HG03280 (cell line): ENCODE results near the gene DNASE1L1.
A peak's percentile ranks its signal among the peaks of the same experiment; 100 is the strongest.

Source experiments
- ATAC-seq: cut with Tn5 transposase; IDR thresholded peaks from one replicate; pipeline ENCODE4 v1.9.1; 2021; ENCODE audit warnings: mild to moderate bottlenecking, moderate library complexity; ENCODE audit not compliant: unreplicated experiment

DNASE1L1 gene, protein sequence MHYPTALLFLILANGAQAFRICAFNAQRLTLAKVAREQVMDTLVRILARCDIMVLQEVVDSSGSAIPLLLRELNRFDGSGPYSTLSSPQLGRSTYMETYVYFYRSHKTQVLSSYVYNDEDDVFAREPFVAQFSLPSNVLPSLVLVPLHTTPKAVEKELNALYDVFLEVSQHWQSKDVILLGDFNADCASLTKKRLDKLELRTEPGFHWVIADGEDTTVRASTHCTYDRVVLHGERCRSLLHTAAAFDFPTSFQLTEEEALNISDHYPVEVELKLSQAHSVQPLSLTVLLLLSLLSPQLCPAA

DNA sequence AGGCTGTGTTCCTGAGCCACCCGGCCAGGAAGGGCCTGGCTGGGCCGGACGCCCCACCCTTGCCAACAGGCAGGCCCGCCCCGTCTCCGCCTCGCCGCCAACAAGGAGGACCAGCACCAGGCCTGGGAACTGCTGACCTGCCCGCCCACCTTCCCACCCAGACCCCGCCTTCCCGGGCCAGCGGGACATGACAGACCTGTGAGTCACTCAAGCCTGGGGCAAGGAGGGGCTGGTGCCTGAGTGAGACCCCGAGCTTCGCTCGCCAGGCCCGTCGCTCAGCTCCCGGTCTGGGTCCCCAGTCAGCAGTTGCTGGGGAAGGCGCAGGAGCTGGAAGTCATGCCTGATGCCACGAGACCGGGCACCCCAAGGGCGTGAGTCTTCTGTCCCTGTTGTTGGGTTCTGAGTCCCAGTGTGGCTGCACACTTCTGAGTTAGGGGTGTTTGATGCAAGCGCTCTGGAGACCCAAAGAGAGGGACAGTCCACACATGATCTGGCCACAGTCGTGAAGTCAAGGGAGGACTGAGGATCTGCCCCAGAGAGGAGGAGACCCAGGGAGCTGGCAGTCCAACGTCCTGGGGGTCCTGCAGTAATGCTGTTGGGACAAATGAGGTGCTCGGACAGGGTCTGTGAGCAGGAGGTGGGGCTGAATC lies at the start of gene DNASE1L1:
DNASE1L1 (minus strand) TSS at position 33 of the 650 bp plus-strand sequence. CDS start 3,686 bp downstream, outside the sequence.
- no peak for ATAC-seq

DNA sequence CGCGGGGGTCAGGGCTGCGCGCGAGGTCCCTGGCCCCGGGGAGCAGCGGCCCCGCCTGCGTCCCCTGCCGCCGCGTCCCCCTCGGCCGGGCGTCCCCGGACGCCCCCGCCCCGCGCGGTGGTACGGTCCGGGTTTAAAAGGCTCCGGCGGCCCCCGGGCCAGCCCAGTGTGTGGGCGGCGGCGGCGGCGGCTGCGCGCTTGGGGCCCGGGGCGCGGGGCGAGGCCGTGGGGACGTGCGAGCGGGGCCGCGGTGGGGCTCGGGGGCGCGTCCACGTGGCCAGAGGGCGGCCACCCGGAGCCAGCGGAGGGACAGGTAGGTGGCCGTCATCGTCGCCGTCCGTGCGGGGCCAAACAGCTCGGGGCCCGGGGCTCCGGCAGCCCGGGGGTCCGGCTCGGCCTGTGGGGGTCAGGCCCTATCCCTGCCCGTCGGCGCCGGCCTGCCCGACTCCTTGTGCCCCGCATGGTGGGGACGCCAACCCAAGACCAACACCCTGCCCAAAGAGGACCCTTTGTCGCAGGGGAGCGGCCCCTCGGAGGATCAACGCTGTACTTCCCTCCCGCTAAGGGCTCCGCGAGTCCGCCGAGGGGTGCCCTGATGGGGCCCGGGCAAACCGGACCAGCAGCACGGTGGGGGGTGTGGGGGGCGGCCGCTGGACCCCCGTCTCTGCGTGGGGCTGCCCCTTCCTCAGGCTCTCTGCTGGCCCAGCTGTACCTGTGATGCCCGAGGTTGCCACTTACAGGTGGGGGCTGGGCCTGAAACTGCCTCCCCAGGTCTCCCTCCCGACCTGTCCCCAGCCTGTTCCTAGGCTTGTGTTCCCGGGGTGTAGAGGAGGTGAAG lies 49.3 kb upstream of the DNASE1L1 start, which contains the start of gene PLXNA3:
PLXNA3 (plus strand) TSS at position 166 of the 838 bp plus-strand sequence. CDS start 1,903 bp downstream, outside the sequence.
- peak; percentile 65 for ATAC-seq

DNA sequence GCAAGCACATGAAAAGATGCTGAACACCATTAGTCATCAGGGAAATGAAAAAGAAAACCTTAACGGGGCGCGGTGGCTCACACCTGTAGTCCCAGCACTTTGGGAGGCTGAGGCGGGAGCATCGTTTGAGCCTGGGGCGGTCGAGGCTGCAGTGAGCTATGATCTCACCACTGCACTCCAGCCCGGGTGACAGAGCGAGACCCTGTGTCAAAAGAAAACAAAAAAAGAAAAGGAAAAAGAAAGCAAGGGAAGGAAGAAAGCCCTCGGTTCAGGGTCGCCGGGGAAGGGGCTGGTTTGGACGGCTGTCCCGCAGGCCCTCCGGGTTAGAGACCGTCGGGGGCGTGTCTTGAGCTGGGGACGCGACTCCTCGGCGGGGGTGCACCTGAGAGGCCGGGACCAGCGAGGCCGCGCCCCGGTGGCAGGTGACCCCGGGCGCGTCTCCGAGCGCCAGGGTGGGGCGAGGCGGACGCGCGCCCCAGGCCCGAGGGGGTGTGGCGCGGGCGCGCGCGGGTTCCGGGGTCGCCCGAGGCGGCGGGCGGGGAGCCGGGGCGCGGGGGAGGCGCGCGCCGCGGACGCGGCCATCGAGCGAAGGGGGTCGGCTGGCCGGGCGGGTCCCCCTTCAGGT lies 48.5 kb upstream of the DNASE1L1 start:
- ATAC-seq: peak; percentile 65

DNA sequence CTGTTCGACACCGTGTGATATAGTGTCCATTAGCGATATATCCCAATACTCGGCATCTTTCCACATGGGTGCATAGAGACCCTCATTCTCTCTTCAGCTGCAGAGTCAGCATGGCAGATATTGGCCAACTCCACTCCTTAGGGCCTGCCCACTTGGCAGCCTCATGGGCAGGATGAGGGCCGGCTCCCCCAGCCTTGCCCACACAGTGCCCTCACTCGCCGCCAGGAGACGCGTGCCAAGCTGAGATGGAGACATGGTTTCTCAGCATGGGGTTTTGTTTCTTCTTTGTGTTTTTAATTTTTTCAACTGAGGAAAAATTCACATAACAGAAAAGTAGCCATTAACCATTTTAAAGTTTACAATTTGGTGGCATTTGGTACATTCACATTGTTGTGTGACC lies 43.8 kb upstream of the DNASE1L1 start:
- no peak for ATAC-seq

DNA sequence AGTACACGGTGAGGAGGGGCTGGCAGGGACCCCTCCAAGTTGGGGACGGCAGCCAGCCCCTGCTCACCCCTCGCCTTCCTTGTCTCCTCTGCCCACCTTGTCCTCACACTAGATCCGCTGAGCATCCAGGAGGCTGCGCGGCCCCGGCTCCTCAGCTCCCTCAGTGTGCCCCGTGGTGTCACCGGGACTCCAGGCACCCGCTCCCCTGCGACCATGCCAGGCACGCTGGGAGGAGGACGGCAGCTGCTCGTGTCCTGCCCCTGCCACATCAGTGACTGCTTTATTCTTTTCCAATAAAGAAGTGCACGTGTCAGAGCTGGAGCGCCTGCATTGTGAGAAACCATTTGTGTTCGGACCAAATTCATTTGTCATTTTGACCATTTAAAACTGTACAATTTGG lies 41.3 kb upstream of the DNASE1L1 start:
- no peak for ATAC-seq

DNA sequence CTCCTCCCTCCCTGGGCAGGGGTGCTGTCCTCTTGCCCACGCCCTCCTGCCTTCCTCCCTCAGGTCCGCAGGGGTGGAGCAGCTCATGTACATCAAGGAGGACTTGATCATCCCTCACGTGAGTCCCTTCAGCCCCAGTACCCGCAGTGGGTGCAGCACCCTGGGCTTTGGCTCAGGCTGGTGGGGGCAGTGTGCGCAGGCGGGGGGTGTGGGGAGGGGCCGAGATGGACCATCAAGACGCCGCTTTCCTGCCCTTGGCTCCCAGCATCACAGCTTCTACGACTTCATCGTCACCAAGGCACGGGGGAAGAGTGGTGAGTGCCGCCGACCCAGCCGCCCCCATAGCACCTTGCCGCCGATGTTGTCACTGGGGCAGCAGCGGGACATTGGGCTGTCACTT lies 40.6 kb upstream of the DNASE1L1 start:
- ATAC-seq: no peak

DNA sequence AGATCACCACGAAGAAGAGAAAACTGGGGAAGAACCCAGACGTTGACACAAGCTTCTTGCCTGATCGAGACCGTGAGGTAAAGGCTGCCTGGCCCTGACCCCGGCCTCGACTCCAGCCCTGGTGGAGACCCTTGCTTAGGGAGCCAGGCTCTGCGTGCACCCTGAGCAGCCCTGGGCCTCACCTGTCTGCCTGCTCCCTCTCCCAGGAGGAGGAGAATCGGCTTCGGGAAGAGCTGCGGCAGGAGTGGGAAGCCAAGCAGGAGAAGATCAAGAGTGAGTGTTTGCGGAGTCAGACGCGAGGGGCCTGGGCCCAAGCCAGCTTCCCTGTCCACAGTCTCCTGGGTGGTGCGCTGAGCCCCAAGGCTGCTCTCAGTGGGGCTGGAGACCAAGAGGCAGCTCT lies 39.4 kb upstream of the DNASE1L1 start:
- ATAC-seq: no peak

DNA sequence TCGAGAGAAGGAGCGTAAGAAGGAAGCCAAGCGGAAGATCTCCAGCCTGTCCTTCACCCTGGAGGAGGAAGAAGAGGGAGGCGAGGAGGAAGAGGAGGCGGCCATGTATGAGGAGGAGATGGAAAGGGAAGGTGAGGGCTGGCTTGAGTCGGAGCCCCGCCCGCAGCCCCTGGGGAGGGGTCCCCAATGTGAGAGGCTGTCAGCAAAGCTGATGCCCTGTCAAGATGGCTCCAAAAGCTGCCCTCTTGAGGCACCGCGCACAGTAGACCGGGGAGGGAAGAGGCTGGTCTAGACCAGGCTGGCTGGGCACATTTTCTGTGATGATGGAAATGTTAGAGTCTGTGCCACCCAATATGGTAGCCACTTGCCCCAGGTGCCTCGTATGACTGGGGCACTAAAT lies 37.4 kb upstream of the DNASE1L1 start:
- ATAC-seq: no peak

DNA sequence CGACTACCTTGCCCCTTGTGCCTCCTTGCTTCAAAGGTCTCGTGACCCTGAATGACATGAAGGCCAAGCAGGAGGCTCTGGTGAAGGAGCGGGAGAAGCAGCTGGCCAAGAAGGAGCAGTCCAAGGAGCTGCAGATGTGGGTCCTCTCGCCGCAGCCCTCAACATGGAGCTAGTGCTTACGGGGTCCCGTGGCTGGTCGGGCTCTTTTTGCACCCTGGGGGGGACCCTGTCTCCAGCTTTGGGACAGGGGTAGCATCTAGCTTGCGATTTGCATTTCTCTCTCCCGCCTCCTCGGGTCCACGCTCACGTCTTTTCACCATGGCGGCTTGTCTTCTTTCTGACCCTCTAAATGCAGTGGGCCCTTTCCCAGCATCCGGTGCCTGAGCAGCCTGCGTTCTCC lies 36.7 kb upstream of the DNASE1L1 start:
- ATAC-seq: no peak

DNA sequence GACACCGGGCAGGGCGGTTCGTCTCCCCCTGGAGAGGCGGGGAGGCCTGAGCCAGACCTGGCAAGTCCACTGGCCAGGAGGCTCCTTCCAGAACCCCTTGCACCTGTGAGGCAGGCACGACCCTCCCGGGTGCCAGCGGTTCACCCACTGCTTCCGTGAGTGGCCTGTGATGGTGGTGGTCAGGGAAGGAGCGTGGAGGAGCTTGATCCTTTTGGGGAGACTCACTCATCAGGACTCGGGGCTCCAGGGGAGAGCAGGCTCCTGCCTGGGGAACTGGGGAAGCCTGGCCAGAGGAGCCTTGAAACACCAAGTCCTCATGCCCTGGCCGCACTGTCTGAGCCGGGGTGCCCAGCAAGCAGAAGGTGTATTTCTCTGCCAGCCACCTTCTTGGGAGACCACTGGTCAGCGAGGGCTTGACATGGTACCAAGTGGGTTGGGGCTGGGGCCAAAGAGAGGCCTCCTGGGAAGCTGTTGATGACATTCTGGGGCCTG lies 35.7 kb upstream of the DNASE1L1 start:
- no peak for ATAC-seq

DNA sequence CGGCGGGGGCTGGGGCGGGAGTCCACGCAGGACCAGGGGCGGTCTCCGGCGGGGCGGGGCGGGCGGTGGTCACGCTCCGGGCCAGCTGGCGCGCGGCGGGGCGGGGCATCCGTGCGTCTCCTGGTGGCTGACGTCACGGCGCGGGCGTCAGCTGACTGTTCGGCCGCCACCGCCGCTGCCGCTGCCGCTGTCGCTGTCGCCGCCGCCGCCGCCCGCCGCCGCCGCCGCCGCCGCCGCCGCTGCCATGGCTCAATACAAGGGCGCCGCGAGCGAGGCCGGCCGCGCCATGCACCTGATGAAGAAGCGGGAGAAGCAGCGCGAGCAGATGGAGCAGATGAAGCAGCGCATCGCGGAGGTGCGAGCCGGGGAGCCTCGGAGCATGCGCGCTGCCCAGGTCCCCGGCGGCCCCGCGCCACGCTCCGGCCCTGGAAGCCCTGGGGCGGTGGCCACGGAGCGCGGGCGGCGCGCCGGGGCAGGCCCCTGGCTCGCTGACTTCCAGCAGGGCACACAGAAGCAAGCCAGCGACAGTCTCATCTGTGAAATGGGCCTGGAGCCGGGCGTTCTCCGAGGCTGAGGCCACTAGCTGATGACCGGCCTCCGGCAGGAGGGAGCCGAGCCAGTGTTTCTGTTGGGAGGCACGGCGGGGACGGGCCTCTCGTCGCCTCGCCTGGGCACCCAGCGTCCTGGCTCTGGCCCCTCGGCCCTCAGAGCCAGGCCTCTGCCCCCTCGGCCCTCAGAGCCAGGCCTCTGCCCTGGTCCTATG lies 35.1 kb upstream of the DNASE1L1 start, which contains the start of gene FAM50A:
FAM50A (plus strand) TSS at position 150 of the 763 bp plus-strand sequence; CDS start at position 245, 95 bp downstream.
- ATAC-seq: peak; percentile 91

DNA sequence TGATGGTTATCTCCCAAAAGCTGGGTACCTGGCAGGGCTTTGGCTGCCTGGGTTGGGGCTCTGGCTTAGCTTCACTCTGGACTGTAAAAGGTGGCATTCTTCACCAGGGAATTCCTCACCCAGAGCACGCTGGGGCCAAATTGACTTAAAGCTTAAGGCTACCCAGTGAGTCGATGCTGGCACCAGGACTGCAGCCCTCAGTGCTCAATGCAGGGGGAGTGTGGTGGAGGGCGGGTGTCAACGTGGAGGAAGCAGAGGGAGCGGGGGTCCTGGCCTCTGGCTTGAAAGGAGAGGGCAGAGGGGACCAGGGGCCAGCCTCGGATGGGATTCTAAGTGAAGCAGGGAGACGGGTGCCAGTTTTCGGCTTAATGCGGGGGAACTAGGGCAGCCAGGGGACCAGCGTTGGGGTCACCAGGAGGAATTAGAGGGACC lies 34.4 kb upstream of the DNASE1L1 start:
- ATAC-seq: peak; percentile 6

DNA sequence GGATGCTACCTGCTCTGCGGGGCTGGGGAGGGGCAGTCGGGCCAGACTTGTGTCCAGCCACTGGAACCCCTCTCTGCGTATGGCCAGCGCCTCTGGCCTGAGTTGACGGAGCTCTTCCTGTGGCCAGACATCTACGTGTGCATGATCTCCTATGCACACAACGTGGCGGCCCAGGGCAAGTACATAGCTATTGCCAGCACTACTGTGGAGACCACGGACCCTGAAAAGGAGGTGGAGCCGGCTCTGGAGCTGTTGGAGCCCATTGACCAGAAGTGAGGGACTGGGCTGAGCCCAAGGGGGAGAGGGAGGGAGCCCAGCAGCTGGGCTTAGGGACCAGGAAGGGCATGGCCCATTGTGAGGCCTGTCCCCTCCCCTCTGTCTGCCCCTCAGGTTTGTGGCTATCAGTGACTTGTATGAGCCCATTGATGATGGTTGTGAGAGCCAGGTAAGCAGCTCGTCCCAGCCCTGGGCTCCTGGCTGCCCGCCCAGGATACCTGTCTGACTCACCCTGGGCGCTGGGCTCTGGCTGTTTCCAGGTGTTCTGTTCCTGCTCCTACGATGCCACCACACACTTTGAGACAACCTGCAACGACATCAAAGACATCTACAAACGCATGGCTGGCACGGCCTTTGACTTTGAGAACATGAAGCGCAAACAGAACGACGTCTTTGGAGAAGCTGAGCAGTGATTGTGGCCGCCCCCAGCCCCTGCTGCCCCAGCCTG lies 33.1 kb upstream of the DNASE1L1 start:
- ATAC-seq: no peak

DNA sequence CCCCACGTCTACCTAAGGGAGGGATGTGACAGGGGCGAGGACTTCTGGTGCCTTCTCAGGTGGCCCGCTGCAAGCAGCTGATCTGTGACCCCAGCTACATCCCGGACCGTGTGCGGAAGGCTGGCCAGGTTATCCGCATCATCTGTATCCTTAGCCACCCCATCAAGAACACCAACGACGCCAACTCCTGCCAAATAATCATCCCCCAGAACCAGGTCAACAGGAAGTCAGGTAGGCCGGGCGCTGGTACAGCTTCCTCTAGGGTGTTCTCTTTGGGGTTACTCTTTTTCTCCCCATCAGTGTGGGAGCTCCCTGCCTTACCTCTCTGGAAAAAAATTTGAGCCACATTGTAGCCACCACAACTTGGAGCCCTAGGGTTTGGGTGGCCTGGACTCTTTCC lies 32.5 kb upstream of the DNASE1L1 start:
- no peak for ATAC-seq

DNA sequence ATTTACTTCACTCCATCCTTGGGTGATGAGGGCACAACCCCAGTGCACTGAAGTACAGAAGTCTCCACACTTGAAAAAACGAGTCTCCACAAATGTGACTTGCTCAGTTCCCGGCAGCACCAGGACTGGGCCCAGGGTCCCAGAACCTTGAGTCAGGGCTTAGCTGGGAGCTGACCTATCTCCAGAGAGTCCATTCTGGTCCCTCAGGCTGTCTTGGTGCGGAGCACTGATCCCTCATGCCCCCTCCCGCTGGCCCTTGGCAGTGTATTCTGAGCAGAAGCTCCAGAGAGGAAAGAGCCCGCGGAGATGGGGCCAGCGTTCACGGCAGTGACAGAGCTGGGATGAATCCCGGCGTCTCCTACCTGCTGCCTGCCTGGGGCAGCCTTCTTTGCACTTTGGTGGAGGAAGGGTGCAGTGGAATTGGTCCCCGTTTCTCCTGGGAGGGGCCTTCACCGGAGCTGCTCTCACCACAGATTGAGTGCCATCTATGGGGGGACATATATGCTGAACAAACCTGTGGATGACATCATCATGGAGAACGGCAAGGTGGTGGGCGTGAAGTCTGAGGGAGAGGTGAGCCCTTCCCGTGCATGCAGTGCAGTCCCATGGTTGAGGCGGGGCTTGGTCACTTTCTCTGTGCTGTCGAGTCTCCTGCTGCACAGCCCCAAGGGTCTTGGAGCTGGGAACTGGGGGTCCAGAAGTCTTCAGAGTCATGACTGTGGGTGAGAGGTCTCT lies 31.7 kb upstream of the DNASE1L1 start:
- no peak for ATAC-seq

DNA sequence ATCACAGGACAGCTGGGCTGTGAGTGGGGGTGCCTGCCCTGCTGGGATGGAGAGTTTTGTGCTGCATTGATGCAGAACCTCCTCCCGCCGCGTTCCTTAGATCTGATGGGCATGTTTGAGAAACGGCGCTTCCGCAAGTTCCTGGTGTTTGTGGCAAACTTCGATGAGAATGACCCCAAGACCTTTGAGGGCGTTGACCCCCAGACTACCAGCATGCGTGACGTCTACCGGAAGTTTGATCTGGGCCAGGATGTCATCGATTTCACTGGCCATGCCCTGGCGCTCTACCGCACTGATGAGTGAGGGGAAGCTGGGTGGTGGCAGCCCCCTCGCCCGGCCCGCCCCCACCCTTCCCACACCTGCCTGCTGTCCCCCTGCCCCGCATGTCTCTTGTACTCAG lies 30.8 kb upstream of the DNASE1L1 start:
- no peak for ATAC-seq

DNA sequence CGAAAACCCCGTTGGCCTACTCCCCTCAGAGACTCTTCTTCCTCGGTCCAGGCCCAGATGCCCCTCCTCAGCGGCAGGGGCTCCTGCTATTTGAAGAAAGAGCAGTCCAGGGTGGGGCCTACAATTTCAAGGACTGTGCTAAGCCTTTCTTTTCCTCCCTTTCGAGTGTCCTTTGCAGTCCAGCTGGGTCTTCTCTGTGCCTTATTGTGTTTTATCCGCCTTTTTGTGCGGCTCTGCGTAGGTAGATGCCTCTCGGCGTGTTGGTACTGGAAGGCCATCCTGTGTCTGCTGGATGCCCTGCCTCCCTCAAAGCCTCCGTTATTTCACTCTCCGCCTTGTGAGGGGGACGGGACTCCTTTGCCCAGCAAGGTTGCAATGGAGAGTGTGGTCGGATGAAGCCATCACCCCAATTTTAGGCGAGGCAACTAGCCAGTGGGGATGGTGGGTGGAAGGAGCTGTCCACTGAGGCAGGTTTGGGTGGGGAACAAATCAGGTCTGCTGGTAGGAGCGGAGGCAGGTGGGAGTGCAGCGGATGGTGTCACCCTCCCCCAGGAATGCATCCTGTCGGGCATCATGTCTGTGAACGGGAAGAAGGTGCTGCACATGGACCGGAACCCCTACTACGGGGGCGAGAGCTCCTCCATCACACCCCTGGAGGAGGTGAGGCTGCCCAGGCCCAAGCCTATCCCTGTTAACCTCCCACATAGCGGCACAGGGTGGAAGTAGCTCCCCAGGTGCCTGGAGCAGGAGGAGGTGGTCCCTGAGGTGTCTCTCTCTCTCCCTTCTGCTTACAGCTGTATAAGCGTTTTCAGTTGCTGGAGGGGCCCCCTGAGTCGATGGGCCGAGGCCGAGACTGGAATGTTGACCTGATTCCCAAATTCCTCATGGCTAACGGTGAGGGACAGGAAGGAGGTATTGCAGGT lies 29.2 kb upstream of the DNASE1L1 start:
- ATAC-seq: no peak
